ENCODE data around the gene CHL1.

DNA sequence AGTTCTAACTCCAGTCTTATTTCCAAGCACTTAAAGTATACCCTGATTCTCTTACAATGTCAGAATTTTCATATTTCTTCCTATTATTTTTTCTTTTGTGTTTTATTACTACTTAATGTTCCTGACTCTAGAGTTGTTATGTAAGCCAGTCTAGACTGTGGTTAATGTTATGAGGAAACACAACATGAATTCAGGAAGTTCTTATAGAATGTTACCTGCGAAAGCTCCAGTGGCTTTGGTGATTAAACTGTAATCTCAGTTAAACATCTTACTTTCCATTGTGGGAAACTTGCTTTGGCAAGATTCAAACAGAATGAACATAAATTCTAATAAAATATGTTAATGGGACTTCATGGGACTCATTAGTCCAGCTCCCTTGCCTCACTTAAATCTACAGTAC is 36.6 kb upstream of the CHL1 start:
- TF ChIP-seq EZH2phosphoT487 (IDR thresholded peaks at IDR 0.05; ENCODE audit: low read depth, severe bottlenecking, unreplicated experiment) (no peak), EZH2 (IDR thresholded peaks at IDR 0.05; ENCODE audit: borderline replicate concordance) (no peak)
- TF ChIP-seq, protein P1, sequence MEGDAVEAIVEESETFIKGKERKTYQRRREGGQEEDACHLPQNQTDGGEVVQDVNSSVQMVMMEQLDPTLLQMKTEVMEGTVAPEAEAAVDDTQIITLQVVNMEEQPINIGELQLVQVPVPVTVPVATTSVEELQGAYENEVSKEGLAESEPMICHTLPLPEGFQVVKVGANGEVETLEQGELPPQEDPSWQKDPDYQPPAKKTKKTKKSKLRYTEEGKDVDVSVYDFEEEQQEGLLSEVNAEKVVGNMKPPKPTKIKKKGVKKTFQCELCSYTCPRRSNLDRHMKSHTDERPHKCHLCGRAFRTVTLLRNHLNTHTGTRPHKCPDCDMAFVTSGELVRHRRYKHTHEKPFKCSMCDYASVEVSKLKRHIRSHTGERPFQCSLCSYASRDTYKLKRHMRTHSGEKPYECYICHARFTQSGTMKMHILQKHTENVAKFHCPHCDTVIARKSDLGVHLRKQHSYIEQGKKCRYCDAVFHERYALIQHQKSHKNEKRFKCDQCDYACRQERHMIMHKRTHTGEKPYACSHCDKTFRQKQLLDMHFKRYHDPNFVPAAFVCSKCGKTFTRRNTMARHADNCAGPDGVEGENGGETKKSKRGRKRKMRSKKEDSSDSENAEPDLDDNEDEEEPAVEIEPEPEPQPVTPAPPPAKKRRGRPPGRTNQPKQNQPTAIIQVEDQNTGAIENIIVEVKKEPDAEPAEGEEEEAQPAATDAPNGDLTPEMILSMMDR (IDR thresholded peaks at IDR 0.05; ENCODE audit: poor library complexity), result no peak

All from hepatocyte (in vitro differentiated cells).